HepG2 (cell line): ENCODE measurements around the gene KLHL12. TPM values are rescaled to one million over a fixed set of nuclear protein-coding genes. Genes with fewer than 3 reads are reported as not detected.

Experiments used
- ELK4 ChIP-seq: sonication (generic); formaldehyde crosslinking; IDR thresholded peaks from 2 replicates; pipeline ENCODE4 v1.9.0; 2021; ENCODE audit warnings: missing genetic modification reagents, borderline replicate concordance
- HMG20B ChIP-seq: conservative IDR thresholded peaks from 2 replicates; pipeline ENCODE4 v1.6.1; 2016; ENCODE audit warnings: missing genetic modification reagents, missing compliant biosample characterization
- MED8 ChIP-seq: sonication (generic); formaldehyde crosslinking; IDR thresholded peaks from 2 replicates; pipeline ENCODE4 v1.8.1; 2023; ENCODE audit warnings: mild to moderate bottlenecking, missing genetic modification reagents; ENCODE audit not compliant: insufficient replicate concordance
- PPARG ChIP-seq: conservative IDR thresholded peaks from 2 replicates; pipeline ENCODE4 v1.6.1; 2016; ENCODE audit warnings: missing biosample characterization, missing genetic modification reagents
- RXRA ChIP-seq: sonication (generic); formaldehyde crosslinking; IDR thresholded peaks from 2 replicates; pipeline ENCODE4 v1.5.1; 2020; ENCODE audit warnings: missing genetic modification reagents
- SIN3B ChIP-seq: fragments of 150-350 bp; IDR thresholded peaks from 2 replicates; pipeline ENCODE4 v1.6.1; 2014; ENCODE audit warnings: low read length
- TBX2 ChIP-seq: sonication (generic); formaldehyde crosslinking; IDR thresholded peaks from 2 replicates; pipeline ENCODE4 v1.5.0; 2020; ENCODE audit warnings: missing genetic modification reagents, mild to moderate bottlenecking, borderline replicate concordance
- THAP11 ChIP-seq: IDR thresholded peaks from 2 replicates; pipeline ENCODE4 v1.6.1; 2016; ENCODE audit warnings: missing biosample characterization, missing genetic modification reagents
- TRAFD1 ChIP-seq: sonication (generic); formaldehyde crosslinking; IDR thresholded peaks from 2 replicates; pipeline ENCODE4 v1.5.1; 2020; ENCODE audit warnings: missing genetic modification reagents, mild to moderate bottlenecking, borderline replicate concordance
- ZNF546 ChIP-seq: sonication (generic); formaldehyde crosslinking; conservative IDR thresholded peaks from 2 replicates; pipeline ENCODE4 v1.8.1; 2023; ENCODE audit warnings: mild to moderate bottlenecking, missing genetic modification reagents
- ZNF609 ChIP-seq: sonication (generic); formaldehyde crosslinking; IDR thresholded peaks from 2 replicates; pipeline ENCODE4 v1.4.0; 2020; ENCODE audit warnings: mild to moderate bottlenecking, missing genetic modification reagents, borderline replicate concordance
- polyA plus RNA-seq, 8 experiments: library from polyadenylated mRNA; depleted of rRNA in 3 of 8; stranded (reverse) in 7 of 8; unstranded in 1 of 8; fragments of >200 nt; fragmentation: Illumina TruSeq in 4 of 8; extraction: Trizol in 4 of 8; gene quantifications; 2 replicates each; pipeline versions ENCODE4 v1.2.1 to v1.2.3, GENCODE V29; 2011 to 2016; ENCODE audit warnings: low read depth in 4 of 8, missing spikeins in 1 of 8, mixed read lengths in 1 of 8; ENCODE audit not compliant: insufficient read depth in 1 of 8
- total RNA-seq, 5 experiments: library from RNA; depleted of rRNA; stranded (reverse); fragments of >200 nt; fragmentation: Illumina TruSeq; extraction: Trizol; gene quantifications; 2 replicates each; pipeline ENCODE4 v1.2.3, GENCODE V29; 2016; ENCODE audit warnings: low read depth in 1 of 5
- TF ChIP-seq, protein P1 (sequence below): sonication (generic); formaldehyde crosslinking; IDR thresholded peaks from 2 replicates; pipeline ENCODE4 v1.5.1; 2020; ENCODE audit warnings: mild to moderate bottlenecking, missing genetic modification reagents, moderate library complexity
- TF ChIP-seq, protein P2 (sequence below): sonication (generic); formaldehyde crosslinking; IDR thresholded peaks from 2 replicates; pipeline ENCODE4 v1.8.1; 2022; ENCODE audit warnings: low read depth, mild to moderate bottlenecking, missing genetic modification reagents

Gene KLHL12
- total and polyA plus RNA-seq, 2 of the 13 experiments (the other 11 are each of a cell fraction or from before 2014, with no cell fraction given) = 19.2 to 25.2 TPM

DNA sequence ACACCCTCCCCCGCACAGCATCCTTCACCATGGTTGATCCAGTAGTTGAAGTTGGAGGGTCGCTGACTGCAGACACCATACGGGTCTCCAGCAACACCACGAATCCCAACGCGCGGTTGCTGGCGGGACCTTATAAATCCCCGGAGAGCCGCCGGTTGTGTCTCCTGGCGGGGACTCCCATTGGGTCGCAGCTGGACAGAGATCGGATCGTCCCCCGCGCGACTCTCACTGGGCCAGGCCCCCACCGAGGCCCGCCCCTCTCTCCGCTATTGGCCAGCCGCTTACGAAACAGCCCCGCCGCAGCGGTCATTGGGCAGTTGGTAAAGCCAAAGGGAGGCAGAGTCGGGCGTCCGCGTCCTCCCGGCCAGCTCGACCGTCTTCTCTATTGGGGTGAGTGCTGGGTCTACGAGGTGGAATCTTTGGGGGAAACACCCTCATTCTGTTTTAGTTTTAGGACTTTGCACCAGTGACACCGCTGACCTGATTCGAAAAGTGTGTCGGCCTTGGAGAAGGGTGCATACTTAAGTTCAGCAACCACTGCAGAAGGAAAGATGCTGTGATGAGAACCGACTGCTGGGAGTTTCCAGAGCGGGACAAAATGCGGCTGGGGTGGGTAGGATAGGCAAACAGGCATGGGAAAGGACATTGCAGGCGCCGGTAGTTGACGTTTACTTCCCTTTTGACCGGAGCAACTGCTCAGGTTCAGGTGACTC, 65.5 kb downstream of the KLHL12 start (continued):
- TF ChIP-seq, protein P1, sequence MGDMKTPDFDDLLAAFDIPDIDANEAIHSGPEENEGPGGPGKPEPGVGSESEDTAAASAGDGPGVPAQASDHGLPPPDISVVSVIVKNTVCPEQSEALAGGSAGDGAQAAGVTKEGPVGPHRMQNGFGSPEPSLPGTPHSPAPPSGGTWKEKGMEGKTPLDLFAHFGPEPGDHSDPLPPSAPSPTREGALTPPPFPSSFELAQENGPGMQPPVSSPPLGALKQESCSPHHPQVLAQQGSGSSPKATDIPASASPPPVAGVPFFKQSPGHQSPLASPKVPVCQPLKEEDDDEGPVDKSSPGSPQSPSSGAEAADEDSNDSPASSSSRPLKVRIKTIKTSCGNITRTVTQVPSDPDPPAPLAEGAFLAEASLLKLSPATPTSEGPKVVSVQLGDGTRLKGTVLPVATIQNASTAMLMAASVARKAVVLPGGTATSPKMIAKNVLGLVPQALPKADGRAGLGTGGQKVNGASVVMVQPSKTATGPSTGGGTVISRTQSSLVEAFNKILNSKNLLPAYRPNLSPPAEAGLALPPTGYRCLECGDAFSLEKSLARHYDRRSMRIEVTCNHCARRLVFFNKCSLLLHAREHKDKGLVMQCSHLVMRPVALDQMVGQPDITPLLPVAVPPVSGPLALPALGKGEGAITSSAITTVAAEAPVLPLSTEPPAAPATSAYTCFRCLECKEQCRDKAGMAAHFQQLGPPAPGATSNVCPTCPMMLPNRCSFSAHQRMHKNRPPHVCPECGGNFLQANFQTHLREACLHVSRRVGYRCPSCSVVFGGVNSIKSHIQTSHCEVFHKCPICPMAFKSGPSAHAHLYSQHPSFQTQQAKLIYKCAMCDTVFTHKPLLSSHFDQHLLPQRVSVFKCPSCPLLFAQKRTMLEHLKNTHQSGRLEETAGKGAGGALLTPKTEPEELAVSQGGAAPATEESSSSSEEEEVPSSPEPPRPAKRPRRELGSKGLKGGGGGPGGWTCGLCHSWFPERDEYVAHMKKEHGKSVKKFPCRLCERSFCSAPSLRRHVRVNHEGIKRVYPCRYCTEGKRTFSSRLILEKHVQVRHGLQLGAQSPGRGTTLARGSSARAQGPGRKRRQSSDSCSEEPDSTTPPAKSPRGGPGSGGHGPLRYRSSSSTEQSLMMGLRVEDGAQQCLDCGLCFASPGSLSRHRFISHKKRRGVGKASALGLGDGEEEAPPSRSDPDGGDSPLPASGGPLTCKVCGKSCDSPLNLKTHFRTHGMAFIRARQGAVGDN (CRISPR knock-in tag) = peak; percentile 62; the same call in 1 of the 2 replicates
- TF ChIP-seq TBX2 (CRISPR knock-in tag) (no peak), RXRA (CRISPR knock-in tag) (no peak), SIN3B (no peak), ZNF609 (CRISPR knock-in tag) (no peak), ZNF546 (no peak), THAP11 (0 out of 2 replicates have a peak, but pooled peaks have one; percentile 17), HMG20B (CRISPR knock-in tag) (no peak), ELK4 (CRISPR knock-in tag) (no peak), MED8 (CRISPR knock-in tag) (no peak), TRAFD1 (CRISPR knock-in tag) (no peak), PPARG (no peak)
- TF ChIP-seq, protein P2, sequence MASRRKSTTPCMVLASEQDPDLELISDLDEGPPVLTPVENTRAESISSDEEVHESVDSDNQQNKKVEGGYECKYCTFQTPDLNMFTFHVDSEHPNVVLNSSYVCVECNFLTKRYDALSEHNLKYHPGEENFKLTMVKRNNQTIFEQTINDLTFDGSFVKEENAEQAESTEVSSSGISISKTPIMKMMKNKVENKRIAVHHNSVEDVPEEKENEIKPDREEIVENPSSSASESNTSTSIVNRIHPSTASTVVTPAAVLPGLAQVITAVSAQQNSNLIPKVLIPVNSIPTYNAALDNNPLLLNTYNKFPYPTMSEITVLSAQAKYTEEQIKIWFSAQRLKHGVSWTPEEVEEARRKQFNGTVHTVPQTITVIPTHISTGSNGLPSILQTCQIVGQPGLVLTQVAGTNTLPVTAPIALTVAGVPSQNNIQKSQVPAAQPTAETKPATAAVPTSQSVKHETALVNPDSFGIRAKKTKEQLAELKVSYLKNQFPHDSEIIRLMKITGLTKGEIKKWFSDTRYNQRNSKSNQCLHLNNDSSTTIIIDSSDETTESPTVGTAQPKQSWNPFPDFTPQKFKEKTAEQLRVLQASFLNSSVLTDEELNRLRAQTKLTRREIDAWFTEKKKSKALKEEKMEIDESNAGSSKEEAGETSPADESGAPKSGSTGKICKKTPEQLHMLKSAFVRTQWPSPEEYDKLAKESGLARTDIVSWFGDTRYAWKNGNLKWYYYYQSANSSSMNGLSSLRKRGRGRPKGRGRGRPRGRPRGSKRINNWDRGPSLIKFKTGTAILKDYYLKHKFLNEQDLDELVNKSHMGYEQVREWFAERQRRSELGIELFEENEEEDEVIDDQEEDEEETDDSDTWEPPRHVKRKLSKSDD (CRISPR knock-in tag) = peak; percentile 65; the same call in 1 of the 2 replicates
